HepG2 (cell line): ENCODE results near the gene PEAK3. TPM values are rescaled to one million over a fixed set of nuclear protein-coding genes. Genes with fewer than 3 reads are reported as not detected.

Experiments used
- ATF4 ChIP-seq, 2 experiments: fragments of 450-650 bp in 1 of 2; sonication (generic) in 1 of 2; formaldehyde crosslinking; IDR thresholded peaks; 2 replicates each; pipeline versions ENCODE4 v1.5.0 to v1.8.0; 2020 to 2022; ENCODE audit warnings: mild to moderate bottlenecking in 1 of 2, missing genetic modification reagents in 1 of 2
- BRD4 ChIP-seq: sonication (generic); formaldehyde crosslinking; IDR thresholded peaks from 2 replicates; pipeline ENCODE4 v1.4.0; 2020; ENCODE audit warnings: missing genetic modification reagents
- CAMTA2 ChIP-seq: sonication (generic); formaldehyde crosslinking; IDR thresholded peaks from 2 replicates; pipeline ENCODE4 v1.4.0; 2020; ENCODE audit warnings: mild to moderate bottlenecking, missing genetic modification reagents, borderline replicate concordance
- CREBL2 ChIP-seq: sonication (generic); formaldehyde crosslinking; IDR thresholded peaks from 2 replicates; pipeline ENCODE4 v1.8.1; 2023; ENCODE audit warnings: missing genetic modification reagents, mild to moderate bottlenecking, borderline replicate concordance
- DZIP1 ChIP-seq: sonication (generic); formaldehyde crosslinking; IDR thresholded peaks from 2 replicates; pipeline ENCODE4 v1.5.0; 2020; ENCODE audit warnings: mild to moderate bottlenecking, missing genetic modification reagents
- FOXJ3 ChIP-seq: sonication (generic); formaldehyde crosslinking; IDR thresholded peaks from 2 replicates; pipeline ENCODE4 v1.4.0; 2020; ENCODE audit warnings: missing genetic modification reagents, mild to moderate bottlenecking, borderline replicate concordance
- GLI4 ChIP-seq: sonication (generic); formaldehyde crosslinking; IDR thresholded peaks from 2 replicates; pipeline ENCODE4 v1.5.1; 2020; ENCODE audit warnings: missing genetic modification reagents, mild to moderate bottlenecking, moderate library complexity, borderline replicate concordance
- GMEB1 ChIP-seq: sonication (generic); formaldehyde crosslinking; IDR thresholded peaks from 2 replicates; pipeline ENCODE4 v1.5.1; 2020; ENCODE audit warnings: missing genetic modification reagents, mild to moderate bottlenecking, borderline replicate concordance
- HNRNPLL ChIP-seq: fragments of 200-400 bp; formaldehyde crosslinking; IDR thresholded peaks from 2 replicates; pipeline ENCODE4 v1.6.1; 2017; ENCODE audit warnings: mild to moderate bottlenecking, low read depth, low read length; ENCODE audit not compliant: poor library complexity, severe bottlenecking
- PAWR ChIP-seq: sonication (generic); formaldehyde crosslinking; IDR thresholded peaks from 2 replicates; pipeline ENCODE4 v1.4.0; 2020; ENCODE audit warnings: missing genetic modification reagents, mild to moderate bottlenecking, borderline replicate concordance
- RBAK ChIP-seq: sonication (generic); formaldehyde crosslinking; IDR thresholded peaks from 2 replicates; pipeline ENCODE4 v1.5.1; 2020; ENCODE audit warnings: mild to moderate bottlenecking, missing genetic modification reagents
- RFXANK ChIP-seq: IDR thresholded peaks from 2 replicates; pipeline ENCODE4 v1.6.1; 2016
- TBL1XR1 ChIP-seq: fragments of 150-350 bp; IDR thresholded peaks from 2 replicates; pipeline ENCODE4 v1.6.1; 2014; ENCODE audit warnings: borderline replicate concordance, low read length; ENCODE audit not compliant: partially characterized antibody
- TFAP4 ChIP-seq: sonication (generic); IDR thresholded peaks from 2 replicates; pipeline ENCODE4 v1.6.1; 2016; ENCODE audit warnings: low read depth, borderline replicate concordance
- ZFP82 ChIP-seq: sonication (generic); formaldehyde crosslinking; IDR thresholded peaks from 2 replicates; pipeline ENCODE4 v1.5.1; 2020; ENCODE audit warnings: mild to moderate bottlenecking, missing genetic modification reagents, borderline replicate concordance
- ZNF382 ChIP-seq: sonication (generic); formaldehyde crosslinking; IDR thresholded peaks from 2 replicates; pipeline ENCODE4 v1.5.0; 2020; ENCODE audit warnings: missing genetic modification reagents, mild to moderate bottlenecking, borderline replicate concordance
- ZNF563 ChIP-seq: sonication (generic); formaldehyde crosslinking; IDR thresholded peaks from 2 replicates; pipeline ENCODE4 v1.8.0; 2022; ENCODE audit warnings: mild to moderate bottlenecking, moderate library complexity, missing genetic modification reagents
- ZNF580 ChIP-seq: IDR thresholded peaks from 2 replicates; pipeline ENCODE4 v1.6.1; 2016; ENCODE audit warnings: low read depth, borderline replicate concordance
- ZNF713 ChIP-seq: sonication (generic); formaldehyde crosslinking; IDR thresholded peaks from 2 replicates; pipeline ENCODE4 v1.4.0; 2020; ENCODE audit warnings: mild to moderate bottlenecking, missing genetic modification reagents
- ZNF83 ChIP-seq: sonication (generic); formaldehyde crosslinking; IDR thresholded peaks from 2 replicates; pipeline ENCODE4 v1.4.0; 2020; ENCODE audit warnings: missing genetic modification reagents, mild to moderate bottlenecking, borderline replicate concordance
- ZSCAN21 ChIP-seq: sonication (generic); formaldehyde crosslinking; IDR thresholded peaks from 2 replicates; pipeline ENCODE4 v1.8.0; 2022; ENCODE audit warnings: mild to moderate bottlenecking, missing genetic modification reagents, moderate library complexity, borderline replicate concordance
- polyA plus RNA-seq, 8 experiments: library from polyadenylated mRNA; depleted of rRNA in 3 of 8; stranded (reverse) in 7 of 8; unstranded in 1 of 8; fragments of >200 nt; fragmentation: Illumina TruSeq in 4 of 8; extraction: Trizol in 4 of 8; gene quantifications; 2 replicates each; pipeline versions ENCODE4 v1.2.1 to v1.2.3, GENCODE V29; 2011 to 2016; ENCODE audit warnings: low read depth in 4 of 8, missing spikeins in 1 of 8, mixed read lengths in 1 of 8; ENCODE audit not compliant: insufficient read depth in 1 of 8
- total RNA-seq, 5 experiments: library from RNA; depleted of rRNA; stranded (reverse); fragments of >200 nt; fragmentation: Illumina TruSeq; extraction: Trizol; gene quantifications; 2 replicates each; pipeline ENCODE4 v1.2.3, GENCODE V29; 2016; ENCODE audit warnings: low read depth in 1 of 5

The PEAK3 gene
- total and polyA plus RNA-seq, 2 of the 13 experiments (the other 11 are each of a cell fraction or from before 2014, with no cell fraction given), result not detected

- TF ChIP-seq RFXANK (CRISPR knock-in tag), result peak; percentile 39; the same call in 1 of the 2 replicates
- no peak for TF ChIP-seq RBAK (CRISPR knock-in tag)
- TF ChIP-seq TBL1XR1, result no peak
- no peak for TF ChIP-seq PAWR (CRISPR knock-in tag)
- no peak for TF ChIP-seq TFAP4
- TF ChIP-seq GLI4 (CRISPR knock-in tag), result no peak
- peak in 1 of 2 experiments; percentile 64; a peak in 2 of 4 replicates for TF ChIP-seq ATF4 (CRISPR knock-in tag; IDR thresholded peaks at IDR 0.05)
- TF ChIP-seq ZNF382 (CRISPR knock-in tag), result no peak
- TF ChIP-seq ZNF713 (CRISPR knock-in tag), result no peak
- peak; percentile 47; the same call in 1 of the 2 replicates for TF ChIP-seq BRD4 (CRISPR knock-in tag)
- TF ChIP-seq ZNF83 (CRISPR knock-in tag), result peak; percentile 27; the same call in 1 of the 2 replicates
- peak; percentile 80; the same call in 1 of the 2 replicates for TF ChIP-seq ZFP82 (CRISPR knock-in tag)
- 0 out of 2 replicates have a peak, but pooled peaks have one; percentile 73 for TF ChIP-seq DZIP1 (CRISPR knock-in tag)
- TF ChIP-seq CAMTA2 (CRISPR knock-in tag), result no peak
- peak; percentile 58; the same call in 1 of the 2 replicates for TF ChIP-seq ZSCAN21
- TF ChIP-seq FOXJ3 (CRISPR knock-in tag), result no peak
- no peak for TF ChIP-seq CREBL2
- peak; percentile 64 for TF ChIP-seq HNRNPLL
- peak; percentile 86 for TF ChIP-seq ZNF563 (CRISPR knock-in tag)
- peak; percentile 22; the same call in 1 of the 2 replicates for TF ChIP-seq ZNF580 (CRISPR knock-in tag)
- TF ChIP-seq GMEB1 (CRISPR knock-in tag), result peak; percentile 89
Measured at GRCh38 chr19:2269244-2270156, 12.5 kb downstream of the PEAK3 start (continued).
